ENCODE results near the gene RFX8. TPM values are rescaled to one million over a fixed set of nuclear protein-coding genes. Genes with fewer than 3 reads are reported as not detected.

RFX8 gene
- total and polyA plus RNA-seq, 9 of the 15 experiments (the other 6 are each of a cell fraction or from before 2014, with no cell fraction given) = not detected

- ChIA-PET CTCF (ENCODE audit: low intra/inter-chr PET ratio) (no interaction called here), POLR2A (interaction anchor here (1.0 kb wide), 1 partner anchor 12 kb away, joined by 3 read pairs; no protein-coding TSS in a partner anchor)
- Histone ChIP-seq H3K9me3 (replicated peaks; ENCODE audit: control insufficient read depth, insufficient read depth, low read depth, low read length) (no peaks in the 10 kb centered on the region), H3K27me3 (ENCODE audit: control insufficient read depth in 2 of 2, insufficient read depth in 2 of 2, low read length in 2 of 2) (peaks cover 0 to 11% of the 10 kb centered on the region in 2 experiments; a peak in 3 of 5 replicates), H3K9ac (ENCODE audit: insufficient read depth in 1 of 2, low read depth in 2 of 2, low read length in 2 of 2) (no peak overlapping the region), H3K79me2 (ENCODE audit: control insufficient read depth, insufficient read depth, low read length) (no peaks in the 10 kb centered on the region), H3K9me1 (ENCODE audit: control insufficient read depth, insufficient read depth, low read length) (no peaks in the 10 kb centered on the region), H3K4me3 (no peak overlapping the region), H3K36me3 (ENCODE audit: control insufficient read depth, insufficient read depth, low read length) (no peaks in the 10 kb centered on the region), H3K4me2 (ENCODE audit: insufficient read depth, low read length) (no peak overlapping the region), H4K20me1 (replicated peaks; ENCODE audit: control insufficient read depth, insufficient read depth, low read length) (no peaks in the 10 kb centered on the region), H2AFZ (ENCODE audit: low read depth, low read length) (no peak overlapping the region), H3K27ac (ENCODE audit: extremely low read depth, low read depth, low read length) (no peak overlapping the region), H3K4me1 (replicated peaks in 1 of 2; ENCODE audit: control insufficient read depth in 2 of 2, insufficient read depth in 2 of 2, low read length in 2 of 2) (no peaks in the 10 kb centered on the region)
- ATAC-seq (no peak), DNase-seq (ENCODE audit: extremely low read depth in 1 of 4, low spot score in 3 of 4) (no peak), FAIRE-seq (no peak)
- BruUV-seq (replicated peaks) = no TSS peak
- 0% methylated on average over 8 of the region's 8 CpGs for WGBS (ENCODE audit: insufficient coverage, low coverage, missing lambda C conversion rate)
- TF ChIP-seq SPI1 (IDR thresholded peaks at IDR 0.05; ENCODE audit: borderline replicate concordance, low read depth, low read length) (peak; percentile 5; the same call in 1 of the 2 replicates), GABPA (tag; conservative IDR thresholded peaks at IDR 0.05; ENCODE audit: low read depth) (no peak)
- in situ Hi-C loops (cut with MboI) (no loop called here), intact Hi-C loops (cut with micrococcal nuclease) (loop anchor here (10.0 kb wide), 1 partner anchor 215 kb away; no protein-coding TSS in a partner anchor)
These were observed 34.8 kb upstream of the RFX8 start for GRCh38 chr2:101509499-101510284.

DNA sequence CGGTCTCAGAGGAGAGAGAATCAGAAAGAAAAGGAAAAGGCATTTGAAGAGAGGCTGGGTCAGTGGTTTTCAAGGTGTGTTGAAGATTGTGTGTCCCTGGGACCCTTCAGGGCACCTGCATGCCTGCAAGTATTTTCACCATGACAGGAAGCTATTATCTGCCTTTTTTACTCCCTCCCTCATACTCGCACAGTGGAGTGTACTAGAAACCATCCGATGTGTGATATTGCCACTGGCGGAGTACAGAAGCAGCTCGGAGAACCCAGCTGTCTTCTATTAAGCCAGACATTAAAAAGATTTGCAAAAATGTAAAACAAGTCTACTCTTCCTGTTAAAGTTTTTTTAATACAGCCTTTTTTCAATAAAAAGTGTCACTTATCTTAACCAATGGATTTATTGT lies 33.7 kb upstream of the RFX8 start:
- H3K4me1 ChIP-seq (replicated peaks in 1 of 2; ENCODE audit: control insufficient read depth in 2 of 2, insufficient read depth in 2 of 2, low read length in 2 of 2) = no peaks in the 10 kb centered on the region
- CTCF ChIA-PET (ENCODE audit: low intra/inter-chr PET ratio) = no interaction called here
- H3K9me1 ChIP-seq (ENCODE audit: control insufficient read depth, insufficient read depth, low read length) = no peaks in the 10 kb centered on the region
- no peak overlapping the region for H3K9ac ChIP-seq (ENCODE audit: insufficient read depth in 1 of 2, low read depth in 2 of 2, low read length in 2 of 2)
- no peaks in the 10 kb centered on the region for H4K20me1 ChIP-seq (replicated peaks; ENCODE audit: control insufficient read depth, insufficient read depth, low read length)
- H3K4me3 ChIP-seq = no peak overlapping the region
- H3K36me3 ChIP-seq (ENCODE audit: control insufficient read depth, insufficient read depth, low read length) = no peaks in the 10 kb centered on the region
- intact Hi-C loops (cut with micrococcal nuclease) = no loop called here
- ATAC-seq (no peak), FAIRE-seq (no peak), DNase-seq (ENCODE audit: extremely low read depth in 1 of 4, low spot score in 3 of 4) (no peak)
- H3K27ac ChIP-seq (ENCODE audit: extremely low read depth, low read depth, low read length) = no peak overlapping the region
- WGBS (ENCODE audit: insufficient coverage, low coverage, missing lambda C conversion rate) = 0% methylated on average over 4 of the region's 5 CpGs
- H3K4me2 ChIP-seq (ENCODE audit: insufficient read depth, low read length) = no peak overlapping the region
- H3K79me2 ChIP-seq (ENCODE audit: control insufficient read depth, insufficient read depth, low read length) = no peaks in the 10 kb centered on the region
- in situ Hi-C loops (cut with MboI) = no loop called here
- no TSS peak for BruUV-seq (replicated peaks)
- peaks cover 0 to 11% of the 10 kb centered on the region in 2 experiments; a peak in 3 of 5 replicates for H3K27me3 ChIP-seq (ENCODE audit: control insufficient read depth in 2 of 2, insufficient read depth in 2 of 2, low read length in 2 of 2)
- no peaks in the 10 kb centered on the region for H3K9me3 ChIP-seq (replicated peaks; ENCODE audit: control insufficient read depth, insufficient read depth, low read depth, low read length)
- no peak overlapping the region for H2AFZ ChIP-seq (ENCODE audit: low read depth, low read length)
- POLR2A ChIA-PET = no interaction called here
- TF ChIP-seq MCM3 (IDR thresholded peaks at IDR 0.05) (no peak), ZNF121 (CRISPR knock-in tag; conservative IDR thresholded peaks at IDR 0.05) (no peak), CXXC5 (CRISPR knock-in tag; IDR thresholded peaks at IDR 0.05) (no peak), SMARCC2 (IDR thresholded peaks at IDR 0.05; ENCODE audit: low read depth) (no peak), CTCFL (IDR thresholded peaks at IDR 0.05; ENCODE audit: borderline replicate concordance, insufficient read depth, low read depth, low read length, poor library complexity, severe bottlenecking) (no peak), NFRKB (IDR thresholded peaks at IDR 0.05; ENCODE audit: low read depth) (no peak), SP2 (IDR thresholded peaks at IDR 0.05; ENCODE audit: extremely low read depth, low read depth, low read length, poor library complexity, severe bottlenecking) (no peak), HDAC6 (IDR thresholded peaks at IDR 0.05; ENCODE audit: low read depth, low read length) (no peak), DDX20 (tag; IDR thresholded peaks at IDR 0.05; ENCODE audit: low read depth) (no peak), ZBTB43 (CRISPR knock-in tag; IDR thresholded peaks at IDR 0.05) (no peak)

Data from K562 (cell line).